Gastrocnemius medialis (tissue), 4 donors: ENCODE measurements around the gene ACAD11. TPM values are rescaled to one million over a fixed set of nuclear protein-coding genes. Genes with fewer than 3 reads are reported as not detected.

Source experiments
- ATAC-seq, 2 donors: fragments of 150-250 bp; one replicate each; pipeline ENCODE4 v1.9.1; 2016
- DNase-seq, 2 donors: peaks; one replicate each; pipeline ENCODE4 v3.0.0-alpha.2; 2019
- H3K27ac ChIP-seq, 4 donors: fragments of 200-600 bp; sonication (generic); 1 replicate in 1 of 4; 2 replicates in 3 of 4; pipeline ENCODE4 v1.5.1; 2016 to 2018; ENCODE audit warnings: mild to moderate bottlenecking in 2 of 4, moderate library complexity in 1 of 4
- H3K27me3 ChIP-seq, 3 donors: fragments of 200-600 bp; sonication (generic) in 2 of 3; 1 replicate in 1 of 3; 2 replicates in 2 of 3; pipeline versions ENCODE4 v1.5.1 to v1.6.0; 2016 to 2019; ENCODE audit warnings: mild to moderate bottlenecking in 1 of 3, moderate library complexity in 1 of 3
- H3K36me3 ChIP-seq, 2 donors: fragments of 200-600 bp; sonication (generic) in 1 of 2; one replicate each; pipeline ENCODE4 v1.5.1; 2017 to 2018
- H3K4me1 ChIP-seq, 2 donors: fragments of 200-600 bp; sonication (generic) in 1 of 2; one replicate each; pipeline ENCODE4 v1.5.1; 2016 to 2017; ENCODE audit warnings: mild to moderate bottlenecking in 2 of 2
- H3K4me3 ChIP-seq, 4 donors: fragments of 200-600 bp; sonication (generic) in 3 of 4; 1 replicate in 1 of 4; 2 replicates in 3 of 4; pipeline ENCODE4 v1.5.1; 2016 to 2019; ENCODE audit warnings: mild to moderate bottlenecking in 2 of 4
- H3K9me3 ChIP-seq, 3 donors: fragments of 200-600 bp; sonication (generic) in 2 of 3; 1 replicate in 1 of 3; 2 replicates in 2 of 3; pipeline ENCODE4 v1.5.1; 2016 to 2019
- POLR2A ChIP-seq, 2 donors: fragments of 450-650 bp; IDR thresholded peaks; one replicate each; pipeline ENCODE4 v1.6.1; 2017; ENCODE audit warnings: antibody characterized with exemption in 2 of 2, mild to moderate bottlenecking in 2 of 2, moderate library complexity in 2 of 2
- in situ Hi-C, 4 donors: fragments of 200-750 bp; cut with MboI; loops; one replicate each; pipeline versions ENCODE4 v1.15.0 to v1.8.0; 2017; ENCODE audit warnings: low sequenced_read_pairs in 4 of 4
- intact Hi-C: fragments of 100-400 bp; cut with DNase I; formaldehyde crosslinking; loops from one replicate; pipeline ENCODE4 v1.15.1; 2023; ENCODE audit warnings: low total_unique reads
- total RNA-seq, 4 donors: library from RNA; depleted of rRNA; stranded (reverse); fragments of >200 nt; gene quantifications; one replicate each; pipeline versions ENCODE4 v1.1.0 to v1.2.3, GENCODE V29; 2016
- TF ChIP-seq, protein P1 (sequence below), 5 experiments: fragments of 450-650 bp in 3 of 5; fragments of 200-600 bp in 2 of 5; sonication (generic) in 2 of 5; IDR thresholded peaks in 4 of 5; conservative IDR thresholded peaks in 1 of 5; 1 replicate in 4 of 5; 2 replicates in 1 of 5; pipeline ENCODE4 v1.5.1; 2016 to 2019; ENCODE audit warnings: antibody characterized with exemption in 5 of 5, mild to moderate bottlenecking in 3 of 5, moderate library complexity in 3 of 5

Gene ACAD11
- total RNA-seq, 4 donors from 2014 or later: 2.2 to 12.4 (median 4.4) TPM

DNA sequence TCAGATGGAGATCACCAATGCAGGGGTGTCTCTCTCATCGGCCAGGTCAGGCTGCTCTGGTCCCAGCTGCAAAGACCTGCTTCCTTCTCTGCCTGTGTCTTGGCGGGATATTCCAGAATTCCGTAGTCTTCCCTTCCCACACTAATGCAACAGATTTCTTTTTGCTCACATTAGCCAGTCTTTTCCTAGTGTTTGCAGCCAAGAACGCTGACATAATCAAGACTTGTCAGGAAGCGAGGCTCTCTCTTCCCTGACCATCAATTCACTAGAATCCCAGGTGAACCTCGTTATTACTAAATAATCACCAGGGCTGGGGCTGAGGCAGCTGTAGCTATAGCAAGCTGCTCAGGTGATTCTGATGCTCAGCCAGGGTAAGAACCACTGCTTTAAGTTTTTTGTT, 105.8 kb downstream of the ACAD11 start:
- Histone ChIP-seq H3K36me3 (peaks cover 0 to 7% of the 10 kb centered on the region in 2 donors), H3K4me3 (no peak overlapping the region), H3K9me3 (no peaks in the 10 kb centered on the region), H3K27me3 (no peaks in the 10 kb centered on the region), H3K27ac (no peak overlapping the region), H3K4me1 (peaks cover 3 to 6% of the 10 kb centered on the region in 2 donors)
- intact Hi-C loops: no loop called here
- in situ Hi-C loops: no loop called here
- ATAC-seq (no peak), DNase-seq (no peak)
- TF ChIP-seq POLR2A (IDR thresholded peaks at IDR 0.05): no peak
- TF ChIP-seq, protein P1, sequence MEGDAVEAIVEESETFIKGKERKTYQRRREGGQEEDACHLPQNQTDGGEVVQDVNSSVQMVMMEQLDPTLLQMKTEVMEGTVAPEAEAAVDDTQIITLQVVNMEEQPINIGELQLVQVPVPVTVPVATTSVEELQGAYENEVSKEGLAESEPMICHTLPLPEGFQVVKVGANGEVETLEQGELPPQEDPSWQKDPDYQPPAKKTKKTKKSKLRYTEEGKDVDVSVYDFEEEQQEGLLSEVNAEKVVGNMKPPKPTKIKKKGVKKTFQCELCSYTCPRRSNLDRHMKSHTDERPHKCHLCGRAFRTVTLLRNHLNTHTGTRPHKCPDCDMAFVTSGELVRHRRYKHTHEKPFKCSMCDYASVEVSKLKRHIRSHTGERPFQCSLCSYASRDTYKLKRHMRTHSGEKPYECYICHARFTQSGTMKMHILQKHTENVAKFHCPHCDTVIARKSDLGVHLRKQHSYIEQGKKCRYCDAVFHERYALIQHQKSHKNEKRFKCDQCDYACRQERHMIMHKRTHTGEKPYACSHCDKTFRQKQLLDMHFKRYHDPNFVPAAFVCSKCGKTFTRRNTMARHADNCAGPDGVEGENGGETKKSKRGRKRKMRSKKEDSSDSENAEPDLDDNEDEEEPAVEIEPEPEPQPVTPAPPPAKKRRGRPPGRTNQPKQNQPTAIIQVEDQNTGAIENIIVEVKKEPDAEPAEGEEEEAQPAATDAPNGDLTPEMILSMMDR (IDR thresholded peaks at IDR 0.05 in 4 of 5, conservative IDR thresholded peaks at IDR 0.05 in 1 of 5): no peak

- intact Hi-C loops: no loop called here
- no peak for ATAC-seq
Measured at GRCh38 chr3:132550579-132551305, 108.9 kb downstream of the ACAD11 start.

DNA sequence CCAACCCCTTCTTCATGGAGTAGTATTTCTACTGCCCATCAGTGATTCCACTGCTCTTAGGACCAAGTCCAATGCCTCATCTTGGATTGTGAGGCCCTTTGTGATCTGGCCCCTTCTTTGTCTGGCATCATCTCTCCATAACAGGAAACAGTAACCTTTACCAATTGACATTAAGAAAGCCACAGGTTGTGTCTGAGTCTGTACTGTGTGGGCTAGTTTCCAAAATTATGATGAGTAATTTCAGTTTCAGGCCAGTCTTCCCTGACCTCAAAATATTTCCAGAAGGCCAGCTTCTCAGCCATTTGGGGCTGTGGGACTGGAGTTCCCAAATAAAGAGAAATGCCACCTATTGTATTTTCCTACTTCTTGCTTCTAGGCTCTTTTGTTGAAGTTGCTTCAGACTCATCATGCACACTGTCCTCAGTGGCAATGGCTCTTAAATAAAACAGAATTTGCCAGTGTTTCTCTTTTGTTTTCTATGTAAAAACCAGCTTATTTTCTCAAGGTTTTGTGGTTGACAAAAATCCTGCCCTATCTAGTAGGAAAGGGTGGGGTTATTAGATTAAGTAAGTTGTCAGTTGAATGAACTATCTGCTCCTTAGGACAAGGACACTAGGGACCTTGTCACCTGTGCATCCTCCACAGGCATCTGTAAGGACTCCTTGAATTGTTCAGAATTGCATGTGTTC, 109.6 kb downstream of the ACAD11 start:
- no peaks in the 10 kb centered on the region for H3K9me3 ChIP-seq
- peaks cover 3 to 6% of the 10 kb centered on the region in 2 donors for H3K4me1 ChIP-seq
- no peak overlapping the region for H3K4me3 ChIP-seq
- H3K27ac ChIP-seq: no peak overlapping the region
- in situ Hi-C loops (loop anchor here in 1 of 4 donors (10.0 kb wide), 1 partner anchor 95 kb away; no protein-coding TSS in a partner anchor), intact Hi-C loops (no loop called here)
- ATAC-seq (no peak), DNase-seq (no peak)
- no peaks in the 10 kb centered on the region for H3K36me3 ChIP-seq
- TF ChIP-seq POLR2A (IDR thresholded peaks at IDR 0.05): no peak
- TF ChIP-seq, protein P1 (IDR thresholded peaks at IDR 0.05 in 4 of 5, conservative IDR thresholded peaks at IDR 0.05 in 1 of 5): no peak
- no peaks in the 10 kb centered on the region for H3K27me3 ChIP-seq

More at GRCh38 chr3:132550579-132551305, 108.9 kb downstream of the ACAD11 start:
- Histone ChIP-seq H3K36me3 (no peaks in the 10 kb centered on the region), H3K27ac (no peak overlapping the region), H3K4me1 (peaks cover 3 to 6% of the 10 kb centered on the region in 2 donors), H3K4me3 (no peak overlapping the region), H3K9me3 (no peaks in the 10 kb centered on the region), H3K27me3 (no peaks in the 10 kb centered on the region)
- no peak for DNase-seq
- in situ Hi-C loops: no loop called here
- TF ChIP-seq POLR2A (IDR thresholded peaks at IDR 0.05): no peak
- TF ChIP-seq, protein P1 (IDR thresholded peaks at IDR 0.05 in 4 of 5, conservative IDR thresholded peaks at IDR 0.05 in 1 of 5): no peak

- Histone ChIP-seq H3K27ac (no peak overlapping the region), H3K4me3 (no peak overlapping the region), H3K9me3 (no peaks in the 10 kb centered on the region), H3K36me3 (no peaks in the 10 kb centered on the region), H3K27me3 (no peaks in the 10 kb centered on the region), H3K4me1 (peaks cover 3 to 6% of the 10 kb centered on the region in 2 donors)
- TF ChIP-seq, protein P1 (IDR thresholded peaks at IDR 0.05 in 4 of 5, conservative IDR thresholded peaks at IDR 0.05 in 1 of 5): no peak
- TF ChIP-seq POLR2A (IDR thresholded peaks at IDR 0.05): no peak
- DNase-seq (no peak), ATAC-seq (no peak)
- in situ Hi-C loops: loop anchor here in 1 of 4 donors (10.0 kb wide), 1 partner anchor 96 kb away; no protein-coding TSS in a partner anchor
- intact Hi-C loops: no loop called here
Measured at GRCh38 chr3:132549169-132549568, 110.4 kb downstream of the ACAD11 start.
